Measurements from ENCODE around the gene TYW1. TPM values are rescaled to one million over a fixed set of nuclear protein-coding genes. Genes with fewer than 3 reads are reported as not detected.
"Not testable (repeated sequence)": the region's sequence is repeated elsewhere in the genome, so short reads cannot be mapped to it uniquely, and the experiment has no call there.

TYW1 gene
- total RNA-seq, 1 experiment from 2014 or later = 15.3 TPM

- H3K27ac Mint-ChIP-seq; ATAC-seq; H3K4me3 Mint-ChIP-seq; H3K36me3 Mint-ChIP-seq; H3K9me3 Mint-ChIP-seq; CTCF ChIA-PET; H3K4me1 Mint-ChIP-seq; H3K27me3 Mint-ChIP-seq (ENCODE audit: low read depth); DNase-seq (ENCODE audit: low spot score); POLR2A ChIA-PET: not testable (repeated sequence)
These were observed 216.4 kb downstream of the TYW1 start for GRCh38 chr7:67213038-67213437.

GRCh38 chr7:67223551-67223950 lies 226.9 kb downstream of the TYW1 start:
- CTCF ChIA-PET; DNase-seq (ENCODE audit: low spot score); POLR2A ChIA-PET; H3K4me3 Mint-ChIP-seq; ATAC-seq; H3K27me3 Mint-ChIP-seq (ENCODE audit: low read depth); H3K27ac Mint-ChIP-seq: not testable (repeated sequence)
- peaks cover 22% of the 10 kb centered on the region for H3K4me1 Mint-ChIP-seq
- H3K36me3 Mint-ChIP-seq = peaks cover 18% of the 10 kb centered on the region
- peaks cover 17% of the 10 kb centered on the region for H3K9me3 Mint-ChIP-seq

- H3K4me3 Mint-ChIP-seq; POLR2A ChIA-PET; ATAC-seq; DNase-seq (ENCODE audit: low spot score); H3K27me3 Mint-ChIP-seq (ENCODE audit: low read depth); CTCF ChIA-PET: not testable (repeated sequence)
- 0 out of 2 replicates have a peak, but pooled peaks have one; percentile 20 for TF ChIP-seq NFYB (CRISPR knock-in tag; conservative IDR thresholded peaks at IDR 0.05; ENCODE audit: low read depth)
- H3K9me3 Mint-ChIP-seq = peaks cover 17% of the 10 kb centered on the region
- peaks cover 24% of the 10 kb centered on the region for H3K36me3 Mint-ChIP-seq
- peak overlapping the region; percentile 30; the same call in 1 of the 2 replicates for H3K27ac Mint-ChIP-seq
- peaks cover 16% of the 10 kb centered on the region for H3K4me1 Mint-ChIP-seq
These were observed 229.8 kb downstream of the TYW1 start for GRCh38 chr7:67226340-67226907.

- POLR2A ChIA-PET = not testable (repeated sequence)
These were observed 230.3 kb downstream of the TYW1 start for GRCh38 chr7:67226967-67227366.

GRCh38 chr7:67229018-67229417 lies 232.4 kb downstream of the TYW1 start:
- POLR2A ChIA-PET = not testable (repeated sequence)

More at GRCh38 chr7:67226967-67227366, 230.3 kb downstream of the TYW1 start:
- Mint-ChIP-seq H3K27ac (peak overlapping the region; percentile 78; the same call in 1 of the 2 replicates), H3K36me3 (peaks cover 25% of the 10 kb centered on the region), H3K4me1 (peaks cover 16% of the 10 kb centered on the region), H3K9me3 (peaks cover 16% of the 10 kb centered on the region)
- H3K4me3 Mint-ChIP-seq; H3K27me3 Mint-ChIP-seq (ENCODE audit: low read depth); CTCF ChIA-PET; DNase-seq (ENCODE audit: low spot score); ATAC-seq: not testable (repeated sequence)

GRCh38 chr7:67230029-67230428 lies 233.4 kb downstream of the TYW1 start:
- H3K27ac Mint-ChIP-seq; H3K4me1 Mint-ChIP-seq; CTCF ChIA-PET; H3K27me3 Mint-ChIP-seq (ENCODE audit: low read depth); POLR2A ChIA-PET; DNase-seq (ENCODE audit: low spot score); H3K4me3 Mint-ChIP-seq; ATAC-seq: not testable (repeated sequence)
- Mint-ChIP-seq H3K36me3 (peaks cover 15% of the 10 kb centered on the region), H3K9me3 (peaks cover 12% of the 10 kb centered on the region)

More at GRCh38 chr7:67229018-67229417, 232.4 kb downstream of the TYW1 start:
- Mint-ChIP-seq H3K9me3 (peaks cover 12% of the 10 kb centered on the region), H3K36me3 (peaks cover 15% of the 10 kb centered on the region)
- H3K4me3 Mint-ChIP-seq; H3K4me1 Mint-ChIP-seq; DNase-seq (ENCODE audit: low spot score); H3K27me3 Mint-ChIP-seq (ENCODE audit: low read depth); ATAC-seq; H3K27ac Mint-ChIP-seq; CTCF ChIA-PET: not testable (repeated sequence)

- H3K4me1 Mint-ChIP-seq; POLR2A ChIA-PET; H3K27ac Mint-ChIP-seq; ATAC-seq; DNase-seq (ENCODE audit: low spot score); H3K27me3 Mint-ChIP-seq (ENCODE audit: low read depth); H3K4me3 Mint-ChIP-seq; H3K36me3 Mint-ChIP-seq; H3K9me3 Mint-ChIP-seq; CTCF ChIA-PET: not testable (repeated sequence)
These were observed 236.9 kb downstream of the TYW1 start for GRCh38 chr7:67233506-67233905.

GRCh38 chr7:67236216-67236615 lies 239.6 kb downstream of the TYW1 start:
- ATAC-seq; CTCF ChIA-PET; H3K27me3 Mint-ChIP-seq (ENCODE audit: low read depth); POLR2A ChIA-PET; H3K36me3 Mint-ChIP-seq; H3K9me3 Mint-ChIP-seq; H3K4me3 Mint-ChIP-seq; DNase-seq (ENCODE audit: low spot score): not testable (repeated sequence)
- Mint-ChIP-seq H3K27ac (peak overlapping the region; percentile 61), H3K4me1 (peaks cover 17% of the 10 kb centered on the region)

GRCh38 chr7:67242871-67243270 lies 246.2 kb downstream of the TYW1 start:
- H3K9me3 Mint-ChIP-seq; POLR2A ChIA-PET; H3K27me3 Mint-ChIP-seq (ENCODE audit: low read depth); H3K4me3 Mint-ChIP-seq; H3K36me3 Mint-ChIP-seq; CTCF ChIA-PET; DNase-seq (ENCODE audit: low spot score); H3K27ac Mint-ChIP-seq; ATAC-seq: not testable (repeated sequence)
- H3K4me1 Mint-ChIP-seq = peaks cover 24% of the 10 kb centered on the region

- DNase-seq (ENCODE audit: low spot score); CTCF ChIA-PET; H3K4me3 Mint-ChIP-seq; H3K27ac Mint-ChIP-seq; H3K27me3 Mint-ChIP-seq (ENCODE audit: low read depth): not testable (repeated sequence)
- peaks cover 18% of the 10 kb centered on the region for H3K9me3 Mint-ChIP-seq
- H3K4me1 Mint-ChIP-seq = peaks cover 16% of the 10 kb centered on the region
- peaks cover 15% of the 10 kb centered on the region for H3K36me3 Mint-ChIP-seq
- ATAC-seq = peak; percentile 72
- POLR2A ChIA-PET = interaction anchor here (0.6 kb wide), 1 partner anchor 1176 kb away, joined by 5 read pairs; no protein-coding TSS in a partner anchor
These were observed 251.7 kb downstream of the TYW1 start for GRCh38 chr7:67248364-67248763.
